GM12873 (cell line): ENCODE results near the gene GLMN.

Experiments
- CTCF ChIP-seq: IDR thresholded peaks from 2 replicates; pipeline ENCODE4 v1.5.1; 2012; ENCODE audit warnings: low read depth, mild to moderate bottlenecking, moderate library complexity, low read length, control low read depth; ENCODE audit not compliant: insufficient read depth; ENCODE audit errors: missing control alignments

The GLMN gene

DNA sequence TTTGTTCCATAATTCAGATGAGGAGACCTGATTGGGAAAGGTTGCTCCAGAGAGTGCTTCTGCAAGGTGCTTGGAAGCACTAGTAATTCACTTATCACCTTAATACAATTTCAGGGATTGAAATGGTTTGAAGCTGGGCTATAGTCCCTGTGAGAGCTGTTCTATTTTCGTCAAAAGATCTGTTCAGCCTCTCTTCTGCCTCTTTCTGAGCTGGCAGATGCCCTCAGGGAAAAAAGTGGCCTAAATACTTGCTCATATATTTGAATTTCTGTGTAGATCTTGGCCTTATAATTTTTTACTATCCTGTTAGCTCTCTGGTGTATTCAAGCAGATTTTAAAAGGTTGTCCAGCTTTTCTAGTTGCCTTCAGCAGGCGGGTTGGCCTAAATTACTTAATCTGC is 58.8 kb downstream of the GLMN start:
- TF ChIP-seq CTCF, result no peak

DNA sequence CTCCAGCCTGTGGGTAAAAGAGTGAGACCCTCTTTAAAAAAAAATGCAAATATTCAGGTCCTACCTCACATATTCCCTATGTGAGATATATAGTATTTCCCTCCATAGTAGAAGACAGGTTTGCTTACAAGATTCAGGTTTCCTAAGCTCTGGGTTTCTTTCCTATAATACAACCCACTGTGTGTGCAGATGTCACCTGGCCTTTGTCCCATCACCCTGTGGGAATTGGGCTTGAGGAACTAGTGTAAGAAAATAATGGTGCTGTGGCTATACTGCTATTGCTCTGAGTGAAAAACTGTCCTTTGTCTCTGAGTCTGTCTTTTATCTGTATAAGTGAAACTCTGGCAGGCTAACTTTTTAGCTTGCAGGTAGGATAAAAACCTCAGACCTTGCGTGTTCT is 68.1 kb downstream of the GLMN start:
- no peak for TF ChIP-seq CTCF

- TF ChIP-seq CTCF, result no peak
Measured at GRCh38 chr1:92228401-92228800, 70.4 kb downstream of the GLMN start.

DNA sequence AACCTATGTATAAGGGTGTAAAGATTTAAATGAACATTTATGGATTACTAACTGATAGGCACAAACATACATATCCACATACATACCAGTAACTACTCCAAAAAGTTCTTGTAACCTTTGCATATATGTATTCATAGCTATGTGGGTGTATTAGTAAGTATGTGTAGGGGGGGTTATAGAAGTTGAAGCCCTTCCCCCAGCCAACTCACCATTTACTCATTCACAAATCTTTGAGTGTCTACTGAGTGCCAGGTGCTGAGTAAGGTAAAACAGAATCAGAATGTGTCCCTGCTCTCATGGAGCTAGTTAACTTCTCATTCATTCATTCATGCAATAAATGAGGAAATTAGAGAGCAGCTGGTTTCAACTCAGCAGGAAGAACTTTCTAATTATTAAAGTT is 79.8 kb downstream of the GLMN start:
- TF ChIP-seq CTCF, result no peak

GRCh38 chr1:92218559-92218958 is 80.2 kb downstream of the GLMN start:
- TF ChIP-seq CTCF, result no peak

GRCh38 chr1:92217721-92218120 is 81.1 kb downstream of the GLMN start, which contains the start of gene C1orf146:
TSS of gene C1orf146 (plus strand) at chr1:92217915. CDS start at chr1:92231421, 13,506 bp downstream.
- no peak for TF ChIP-seq CTCF

GRCh38 chr1:92211166-92211565 is 87.6 kb downstream of the GLMN start:
- TF ChIP-seq CTCF, result no peak

DNA sequence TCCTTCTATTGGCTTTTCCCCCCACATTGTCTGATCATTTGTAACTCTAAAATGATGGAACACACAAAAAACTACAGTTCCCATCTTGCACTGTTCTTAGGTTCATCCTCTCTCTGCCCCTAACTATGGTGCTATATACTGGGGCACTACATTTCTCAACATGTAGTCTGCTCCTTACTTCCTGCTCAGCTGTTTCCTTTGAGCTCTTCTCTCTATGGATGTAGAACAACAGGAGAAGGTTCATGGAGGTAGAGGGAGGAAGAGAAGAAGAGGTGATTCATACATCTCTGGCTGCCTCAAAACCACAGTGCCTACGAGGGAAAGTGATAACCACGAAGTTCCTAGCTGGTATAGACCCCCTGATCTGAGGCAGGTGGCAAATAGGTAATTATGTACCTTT is 88.1 kb downstream of the GLMN start:
- no peak for TF ChIP-seq CTCF
